ENCODE results near the gene DTD1.

GRCh38 chr20:18621004-18621403 lies 33.1 kb downstream of the DTD1 start:
- TF ChIP-seq CTCF (IDR thresholded peaks at IDR 0.05) (no peak), POLR2A (IDR thresholded peaks at IDR 0.05) (no peak)

Data from testis (tissue), 2 donors.